ENCODE measurements around the gene PRDX3. TPM values are rescaled to one million over a fixed set of nuclear protein-coding genes. Genes with fewer than 3 reads are reported as not detected.
"Not testable (repeated sequence)": the region's sequence is repeated elsewhere in the genome, so short reads cannot be mapped to it uniquely, and the experiment has no call there.

The PRDX3 gene
- total RNA-seq, 1 donor from 2014 or later: 104 TPM

DNA sequence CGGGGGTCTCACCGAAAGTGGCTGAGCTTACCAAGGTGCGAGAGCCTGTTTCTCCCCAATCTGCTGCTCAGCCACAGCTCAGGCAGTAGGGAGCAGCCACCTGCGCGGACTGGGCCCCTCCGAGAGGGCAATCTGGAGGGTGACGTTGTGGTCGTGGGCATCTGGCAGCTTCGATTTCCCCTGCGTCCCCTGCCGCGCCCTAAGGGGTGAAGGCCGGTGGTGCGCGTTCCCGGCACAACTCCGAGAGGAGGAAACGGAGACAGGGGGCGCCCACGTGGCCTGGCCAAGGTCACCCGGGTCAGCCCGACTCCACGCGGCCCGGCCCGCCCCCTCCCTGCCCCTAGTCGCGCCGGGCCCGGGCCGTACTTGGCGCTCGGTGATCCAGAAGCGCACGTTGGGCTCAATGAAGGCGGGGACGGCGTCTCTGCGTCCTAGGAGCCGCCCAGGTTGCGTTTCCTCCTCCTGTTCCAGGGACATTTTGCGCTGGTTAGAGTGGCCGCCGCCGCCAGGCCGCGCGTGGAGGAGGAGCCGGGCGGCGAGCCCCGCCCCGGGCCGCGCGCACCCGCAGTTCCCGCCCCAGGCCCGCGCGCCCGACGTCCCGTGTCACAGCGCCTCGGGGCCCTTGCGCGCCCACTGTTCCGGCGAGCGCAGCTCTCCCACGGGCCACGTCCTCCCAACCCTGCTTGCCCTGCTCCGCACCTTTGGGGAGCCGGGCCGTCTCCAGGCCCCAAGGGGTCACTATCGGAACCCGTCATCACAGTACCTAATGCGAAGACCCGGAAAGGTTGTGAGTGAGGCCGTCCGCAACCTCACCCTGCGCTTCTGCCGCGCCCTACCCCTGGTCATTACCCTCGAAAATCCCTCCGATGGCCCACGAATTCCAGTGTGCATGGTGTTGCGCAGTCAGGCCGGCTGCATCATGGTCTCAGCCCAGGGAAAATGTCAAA is 13.2 kb downstream of the PRDX3 start, which contains the start of gene SFXN4:
TSS of gene SFXN4 (minus strand) at position 544 of the 947 bp plus-strand sequence. CDS start at position 477, 67 bp downstream.
- DNase-seq (ENCODE audit: extremely low read depth, low read depth, low spot score): no peak

DNA sequence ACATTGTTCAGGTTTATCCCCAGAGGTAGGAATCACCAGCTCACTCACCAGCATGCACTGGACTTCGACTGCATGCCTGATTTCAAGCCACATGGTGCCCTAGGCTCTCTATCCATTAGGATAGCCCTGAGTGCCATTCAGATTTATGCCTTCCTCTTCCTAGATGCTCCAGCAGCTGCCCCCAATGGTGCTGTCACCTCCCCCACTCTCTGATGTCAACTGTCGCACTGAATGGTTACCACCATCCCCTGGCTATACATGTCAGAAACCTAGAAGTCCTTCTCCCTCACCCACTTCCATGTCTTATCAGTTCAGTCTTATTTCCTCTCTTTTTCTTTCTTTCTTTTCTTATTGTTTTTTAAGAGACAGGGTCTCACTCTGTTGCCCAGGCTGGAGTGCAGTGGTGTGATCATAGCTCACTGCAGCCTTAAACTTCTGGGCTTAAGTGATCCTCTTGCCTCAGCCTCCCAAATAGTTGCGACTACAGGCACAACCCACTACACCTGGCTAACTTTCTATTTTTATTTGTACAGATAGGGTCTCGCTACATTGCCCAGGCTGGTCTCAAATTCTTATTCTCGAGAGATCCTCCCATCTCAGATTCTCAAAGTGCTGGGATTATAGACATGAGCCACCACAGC is 16.0 kb downstream of the PRDX3 start:
- no peak for DNase-seq (ENCODE audit: extremely low read depth, low read depth, low spot score)

DNA sequence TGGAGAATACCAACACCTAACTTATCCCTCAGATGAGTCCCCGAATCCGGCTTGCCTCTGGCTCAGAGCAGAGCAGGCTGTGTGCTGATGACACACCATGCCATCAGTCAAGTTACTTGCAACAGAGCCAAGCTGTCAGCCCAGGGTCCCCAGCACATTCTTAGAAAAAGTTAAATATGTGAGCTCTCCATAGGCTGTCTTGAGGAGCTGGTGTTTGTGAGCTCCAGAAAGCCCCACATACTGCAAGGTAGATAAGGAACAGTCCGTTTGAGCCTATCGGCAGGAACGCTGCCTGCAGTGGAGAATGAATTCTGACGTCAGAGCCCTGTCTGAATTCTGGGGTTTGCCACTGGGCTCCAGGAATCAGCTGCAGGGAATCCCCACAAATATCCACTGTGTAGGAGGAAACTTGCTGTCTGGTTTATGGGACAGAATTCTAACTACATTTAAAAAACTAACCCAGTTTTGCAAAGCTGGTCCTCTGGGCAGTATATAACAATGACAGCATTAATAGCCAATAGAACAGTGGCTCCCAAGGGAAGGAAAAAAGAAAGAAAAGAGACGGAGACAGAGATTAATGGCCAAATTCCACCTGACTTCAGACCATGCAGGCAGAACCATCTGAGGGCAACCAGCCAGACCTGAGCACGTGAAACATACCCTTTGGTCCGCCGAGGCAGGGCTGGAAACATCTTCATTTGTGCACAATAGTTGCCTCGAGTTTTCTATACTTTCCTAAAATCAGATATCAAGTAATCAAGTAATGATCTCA is 16.7 kb downstream of the PRDX3 start:
- DNase-seq (ENCODE audit: extremely low read depth, low read depth, low spot score): no peak

DNA sequence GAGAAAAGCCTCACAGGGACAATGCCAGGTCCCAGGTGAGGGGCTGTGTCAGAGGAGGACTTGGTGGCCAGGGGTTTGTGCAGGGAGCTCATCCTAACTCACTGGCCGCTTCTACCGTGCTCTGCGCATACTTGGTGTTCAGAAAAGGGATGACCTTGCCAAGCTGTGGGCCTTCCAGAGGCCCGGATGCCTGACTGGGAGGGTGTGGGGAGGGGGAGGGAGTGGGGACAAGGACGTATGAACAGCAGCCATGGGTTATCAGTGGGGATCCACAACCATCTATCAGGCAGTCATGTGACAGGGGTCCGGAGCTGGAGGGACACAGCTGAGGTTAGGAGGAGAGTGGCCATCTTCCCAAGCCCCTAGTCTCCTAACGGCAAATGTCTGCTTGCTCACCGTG is 19.3 kb downstream of the PRDX3 start:
- DNase-seq (ENCODE audit: extremely low read depth, low read depth, low spot score): no peak

DNA sequence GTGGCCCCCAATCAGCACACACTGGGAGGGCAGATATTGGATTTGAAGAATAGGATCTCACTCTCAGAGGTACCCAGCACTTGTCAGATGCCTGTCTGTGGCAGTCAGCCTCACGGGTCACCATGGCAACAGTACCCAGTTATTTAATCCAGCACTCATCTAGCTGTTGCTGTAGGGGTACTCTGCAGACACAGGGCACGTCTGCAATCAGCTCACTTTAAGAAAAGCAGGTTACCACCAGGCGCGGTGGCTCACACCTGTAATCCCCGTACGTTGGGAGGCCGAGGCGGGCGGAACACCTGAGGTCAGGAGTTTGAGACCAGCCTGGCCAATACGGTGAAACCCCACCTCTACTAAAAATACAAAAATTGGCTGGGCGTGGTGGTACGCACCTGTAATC is 25.0 kb downstream of the PRDX3 start:
- DNase-seq (ENCODE audit: extremely low read depth, low read depth, low spot score): no peak

DNA sequence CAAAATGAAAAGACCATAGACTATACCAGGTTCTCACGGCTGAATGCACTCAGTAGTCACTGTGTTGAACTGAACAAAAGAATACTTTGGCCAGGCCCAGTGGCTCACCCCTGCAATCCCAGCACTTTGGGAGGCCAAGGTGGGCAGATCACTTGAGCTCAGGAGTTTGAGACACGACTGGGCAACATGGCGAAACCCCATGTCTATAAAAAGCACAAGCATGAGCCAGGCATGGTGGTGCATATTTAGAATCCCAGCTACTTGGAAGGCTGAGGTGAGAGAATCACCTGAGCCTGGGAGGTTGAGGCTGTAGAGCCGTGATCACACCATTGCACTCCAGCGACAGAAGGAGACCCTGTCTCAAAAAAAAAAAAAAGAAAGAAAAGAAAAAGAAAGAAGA is 25.6 kb downstream of the PRDX3 start:
- DNase-seq (ENCODE audit: extremely low read depth, low read depth, low spot score): no peak

DNA sequence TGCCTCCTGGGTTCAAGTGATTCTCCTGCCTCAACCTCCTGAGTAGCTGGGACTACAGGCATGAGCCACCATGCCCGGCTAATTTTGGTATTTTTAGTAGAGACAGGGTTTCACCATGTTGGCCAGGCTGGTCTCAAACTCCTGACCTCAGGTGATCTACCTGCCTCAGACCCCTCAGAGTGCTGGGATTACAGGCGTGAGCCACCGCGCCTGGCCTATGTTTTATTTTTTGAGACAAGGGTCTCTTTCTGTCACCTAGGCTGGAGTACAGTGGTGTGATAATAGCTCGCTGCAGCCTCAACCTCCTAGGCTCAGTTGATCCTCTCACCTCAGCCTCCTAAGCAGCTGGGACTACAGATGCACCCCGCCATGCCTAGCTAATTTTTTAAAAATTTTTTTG is 27.0 kb downstream of the PRDX3 start:
- DNase-seq (ENCODE audit: extremely low read depth, low read depth, low spot score): not testable (repeated sequence)

DNA sequence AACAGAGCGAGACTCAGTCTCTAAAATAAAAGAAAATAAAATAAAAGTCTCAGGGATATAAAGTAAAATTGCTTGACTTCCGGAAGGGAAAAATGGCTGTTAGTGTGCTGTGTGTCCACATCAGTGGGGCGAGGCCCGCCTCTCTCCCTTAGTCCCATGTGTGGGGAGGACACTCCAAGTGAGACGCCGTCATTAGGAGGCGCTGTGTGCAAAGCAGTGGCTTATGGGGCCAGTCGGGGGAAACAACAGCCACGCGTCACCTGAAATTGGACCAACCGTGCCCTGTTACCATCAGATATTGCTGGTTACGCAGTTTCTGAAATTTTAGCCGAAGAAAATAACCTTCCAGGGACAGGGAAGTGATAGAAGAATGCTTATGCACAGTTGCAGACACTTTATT is 28.9 kb downstream of the PRDX3 start:
- no peak for DNase-seq (ENCODE audit: extremely low read depth, low read depth, low spot score)

DNA sequence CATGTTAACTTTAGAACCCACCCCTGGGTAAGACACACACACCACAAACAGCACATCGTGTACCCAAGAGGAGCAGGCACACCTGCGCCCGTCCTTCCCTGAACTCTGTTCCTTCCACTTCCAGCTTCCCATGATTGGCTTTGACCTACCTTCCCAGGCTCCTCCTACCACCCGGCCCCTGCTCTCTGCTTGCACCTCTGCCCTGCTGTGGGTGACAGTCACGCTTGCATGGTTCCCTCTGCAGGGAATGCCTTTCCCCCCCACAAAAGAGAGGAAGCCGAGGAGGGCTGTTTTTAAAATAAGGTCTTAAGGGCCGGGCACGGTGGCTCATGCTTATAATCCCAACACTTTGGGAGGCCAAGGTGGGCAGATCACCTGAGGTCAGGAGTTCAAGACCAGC is 29.5 kb downstream of the PRDX3 start:
- DNase-seq (ENCODE audit: extremely low read depth, low read depth, low spot score): no peak

DNA sequence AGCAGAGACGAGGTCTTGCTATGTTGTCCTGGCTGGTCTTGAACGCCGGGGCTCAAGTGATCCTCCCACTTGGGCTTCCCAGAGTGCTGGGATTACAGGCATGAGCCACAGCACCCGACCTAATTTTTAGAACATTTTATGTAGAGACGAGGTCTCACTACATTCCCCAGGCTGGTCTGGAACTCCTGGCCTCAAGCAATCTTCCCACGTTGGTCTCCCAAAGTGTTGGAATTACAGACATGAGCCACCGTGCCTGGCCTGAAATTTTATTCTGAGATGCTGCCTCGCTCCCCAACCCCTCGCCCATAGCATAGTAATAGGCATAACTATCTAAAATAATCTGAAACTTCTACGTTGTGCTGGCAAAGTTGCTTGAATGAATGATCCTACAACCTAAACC is 35.0 kb downstream of the PRDX3 start:
- DNase-seq (ENCODE audit: extremely low read depth, low read depth, low spot score): no peak

DNA sequence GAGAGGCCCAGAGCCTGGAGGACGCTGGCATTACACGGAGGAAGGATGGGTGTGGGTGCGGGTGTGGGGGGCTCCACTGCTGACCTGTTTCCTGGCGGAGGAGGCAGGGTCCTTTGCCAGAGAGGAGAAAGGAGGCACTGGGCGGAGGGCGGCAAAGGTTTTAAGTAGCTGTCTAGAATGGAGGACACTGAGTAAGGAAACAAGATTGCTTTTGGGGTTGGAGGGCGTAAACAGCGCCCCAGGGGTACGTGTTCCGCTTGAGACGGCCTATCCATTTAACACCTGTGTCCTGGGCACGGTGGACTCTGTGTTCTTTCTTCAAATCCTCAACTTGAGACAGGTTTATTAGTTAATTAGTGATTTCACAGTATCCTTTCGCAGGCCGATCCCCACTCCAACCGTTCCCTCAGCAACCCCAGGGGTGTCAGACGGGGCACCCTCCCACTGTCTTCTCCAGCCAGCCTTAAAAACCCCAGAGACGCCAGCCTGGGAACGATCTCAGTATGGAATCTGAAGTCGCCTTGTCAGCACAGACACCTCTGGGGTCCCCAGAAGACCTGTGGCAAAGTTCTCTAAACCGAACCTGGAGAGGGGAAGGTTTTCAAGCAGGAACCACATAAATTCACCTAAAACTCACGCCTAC is 37.9 kb downstream of the PRDX3 start:
- DNase-seq (ENCODE audit: extremely low read depth, low read depth, low spot score): no peak

DNA sequence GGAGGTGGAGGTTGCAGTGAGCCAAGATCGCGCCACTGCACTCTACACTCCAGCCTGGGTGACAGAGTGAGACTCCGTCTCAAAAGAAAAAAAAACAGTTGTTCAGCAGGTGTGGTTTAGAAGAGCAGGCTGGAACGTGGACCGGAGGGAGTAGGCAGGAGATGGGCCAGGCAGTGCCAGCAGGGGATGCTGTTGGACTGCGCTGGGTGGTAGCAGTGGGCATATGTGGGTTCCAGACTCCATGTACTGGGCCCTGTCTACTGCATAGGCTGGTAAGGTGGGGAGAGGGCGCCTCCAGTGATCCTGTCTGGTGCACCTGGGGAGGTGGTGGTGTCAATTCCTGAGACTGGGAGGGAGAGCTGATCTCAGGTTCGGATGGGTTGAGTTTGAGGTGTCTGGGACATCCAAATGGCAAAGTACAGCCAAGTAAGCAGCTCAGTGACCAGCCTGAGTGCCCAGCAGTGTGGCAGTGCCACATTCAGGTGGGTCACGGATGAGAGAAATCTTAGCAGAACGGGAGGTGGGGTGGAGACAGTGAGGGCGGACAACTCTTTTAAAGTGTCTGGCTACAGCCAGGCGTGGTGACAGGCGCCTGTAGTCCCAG is 39.0 kb downstream of the PRDX3 start:
- no peak for DNase-seq (ENCODE audit: extremely low read depth, low read depth, low spot score)

DNA sequence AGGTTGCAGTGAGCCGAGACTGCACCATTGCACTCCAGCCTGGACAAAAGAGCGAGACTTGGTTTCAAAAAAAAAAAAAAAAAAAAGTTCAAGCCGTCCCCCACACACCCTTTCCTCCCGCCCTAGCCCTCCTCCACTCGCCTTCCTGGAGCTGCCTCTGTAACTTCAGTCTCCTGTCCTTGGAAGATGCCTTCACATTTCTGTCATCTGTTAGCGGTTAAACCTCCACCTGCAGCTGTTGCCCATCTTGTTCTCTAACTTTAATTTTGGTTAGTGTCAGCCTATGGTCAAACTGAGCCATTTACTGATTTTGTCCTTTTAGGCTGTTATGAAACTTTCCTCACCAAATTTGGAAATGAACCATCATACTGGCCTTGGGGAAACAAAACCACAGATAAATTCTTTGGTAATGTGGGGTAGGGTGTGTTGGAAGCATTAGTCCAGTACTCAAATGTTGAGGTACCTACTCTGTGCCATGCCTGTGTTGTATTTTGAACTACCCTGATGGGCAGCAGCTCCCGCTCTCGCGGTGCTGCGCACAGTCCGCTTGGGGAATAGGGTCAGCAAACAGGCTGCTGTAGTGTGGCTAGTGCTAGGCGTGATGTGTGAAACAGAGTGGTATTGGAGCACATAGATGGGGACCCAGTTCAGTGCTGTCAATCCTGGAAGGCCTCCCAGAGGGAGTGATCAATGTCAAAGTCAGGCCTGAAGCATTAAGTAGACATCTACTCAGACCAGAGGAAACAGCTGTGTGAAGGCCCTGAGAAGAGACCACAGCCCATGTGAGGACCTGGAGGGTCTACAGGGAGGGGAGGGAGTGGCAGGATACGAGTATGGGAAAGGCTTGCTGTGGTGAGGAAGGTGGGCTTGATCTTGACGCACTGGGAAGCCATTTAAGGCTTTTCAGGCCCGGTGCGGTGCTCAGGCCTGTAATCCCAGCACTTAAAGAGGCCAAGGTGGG is 40.0 kb downstream of the PRDX3 start:
- DNase-seq (ENCODE audit: extremely low read depth, low read depth, low spot score): no peak

DNA sequence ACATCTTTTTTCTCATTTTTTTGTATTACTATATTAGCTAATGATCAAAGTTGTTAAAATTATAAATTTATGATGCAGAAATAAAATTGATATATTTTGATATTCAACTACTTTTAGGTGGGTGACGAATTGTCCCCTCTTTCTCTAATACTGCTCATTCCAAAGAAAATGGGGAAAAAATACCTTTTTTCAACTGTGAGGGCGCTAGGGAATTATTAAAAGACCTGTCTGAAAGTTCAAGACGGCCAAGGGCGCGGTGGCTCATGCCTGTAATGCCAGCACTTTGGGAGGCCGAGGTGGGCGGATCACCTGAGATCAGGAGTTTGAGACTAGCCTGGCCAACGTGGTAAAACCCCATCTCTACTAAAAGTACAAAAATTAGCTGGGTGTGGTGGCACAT is 40.7 kb downstream of the PRDX3 start:
- not testable (repeated sequence) for DNase-seq (ENCODE audit: extremely low read depth, low read depth, low spot score)

DNA sequence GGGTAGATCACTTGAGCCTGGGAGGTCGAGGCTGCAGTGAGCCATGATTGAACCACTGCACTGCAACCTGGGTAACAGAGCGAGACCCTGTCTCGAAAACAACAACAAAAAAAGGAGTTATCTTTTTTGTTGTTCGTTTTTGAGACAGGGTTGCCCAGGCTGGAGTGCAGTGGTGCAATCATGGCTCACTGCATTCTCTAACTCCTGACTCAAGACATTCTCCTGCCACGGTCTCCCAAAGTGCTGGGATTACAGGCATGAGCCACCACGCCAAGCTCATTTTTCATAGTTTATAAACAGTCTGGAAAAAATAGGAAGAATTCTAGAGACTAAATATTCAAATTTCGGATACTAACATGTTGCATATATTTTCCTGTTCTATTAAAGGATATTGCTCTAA is 42.5 kb downstream of the PRDX3 start:
- DNase-seq (ENCODE audit: extremely low read depth, low read depth, low spot score): no peak

DNA sequence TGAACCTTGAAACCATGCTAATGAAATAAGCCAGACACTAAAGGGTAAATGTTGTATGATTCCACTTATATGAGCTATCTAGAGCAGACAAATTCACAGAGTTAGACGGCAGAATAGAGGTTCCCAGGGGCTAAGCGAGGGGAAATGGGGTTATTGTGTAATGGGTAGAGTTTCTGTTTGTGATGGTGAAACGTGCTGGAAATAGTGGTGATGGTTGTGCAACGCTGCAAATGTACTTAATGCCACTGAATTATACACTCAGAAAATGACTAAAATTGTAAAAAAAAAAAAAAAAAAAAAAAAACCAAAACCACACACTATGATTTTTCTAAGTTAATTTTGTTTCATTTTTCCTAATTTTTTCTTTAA is 43.1 kb downstream of the PRDX3 start:
- DNase-seq (ENCODE audit: extremely low read depth, low read depth, low spot score): no peak

DNA sequence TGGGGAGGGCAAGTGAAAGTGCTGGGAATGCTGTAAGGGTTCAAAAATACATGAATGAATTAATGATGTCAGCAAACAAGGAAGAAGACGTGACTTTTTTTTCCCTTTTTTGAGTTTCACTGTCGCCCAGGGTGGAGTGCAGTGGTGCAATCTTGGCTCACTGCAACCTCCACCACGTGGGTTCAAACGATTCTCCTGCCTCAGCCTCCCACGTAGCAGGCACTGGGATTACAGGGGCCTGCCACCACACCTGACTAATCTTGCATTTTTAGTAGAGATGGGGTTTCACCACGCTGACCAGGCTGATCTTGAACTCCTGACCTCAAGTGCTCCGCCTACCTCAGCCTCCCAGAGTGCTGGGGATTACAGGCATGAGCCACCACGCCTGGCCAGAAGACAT is 44.7 kb downstream of the PRDX3 start:
- no peak for DNase-seq (ENCODE audit: extremely low read depth, low read depth, low spot score)

DNA sequence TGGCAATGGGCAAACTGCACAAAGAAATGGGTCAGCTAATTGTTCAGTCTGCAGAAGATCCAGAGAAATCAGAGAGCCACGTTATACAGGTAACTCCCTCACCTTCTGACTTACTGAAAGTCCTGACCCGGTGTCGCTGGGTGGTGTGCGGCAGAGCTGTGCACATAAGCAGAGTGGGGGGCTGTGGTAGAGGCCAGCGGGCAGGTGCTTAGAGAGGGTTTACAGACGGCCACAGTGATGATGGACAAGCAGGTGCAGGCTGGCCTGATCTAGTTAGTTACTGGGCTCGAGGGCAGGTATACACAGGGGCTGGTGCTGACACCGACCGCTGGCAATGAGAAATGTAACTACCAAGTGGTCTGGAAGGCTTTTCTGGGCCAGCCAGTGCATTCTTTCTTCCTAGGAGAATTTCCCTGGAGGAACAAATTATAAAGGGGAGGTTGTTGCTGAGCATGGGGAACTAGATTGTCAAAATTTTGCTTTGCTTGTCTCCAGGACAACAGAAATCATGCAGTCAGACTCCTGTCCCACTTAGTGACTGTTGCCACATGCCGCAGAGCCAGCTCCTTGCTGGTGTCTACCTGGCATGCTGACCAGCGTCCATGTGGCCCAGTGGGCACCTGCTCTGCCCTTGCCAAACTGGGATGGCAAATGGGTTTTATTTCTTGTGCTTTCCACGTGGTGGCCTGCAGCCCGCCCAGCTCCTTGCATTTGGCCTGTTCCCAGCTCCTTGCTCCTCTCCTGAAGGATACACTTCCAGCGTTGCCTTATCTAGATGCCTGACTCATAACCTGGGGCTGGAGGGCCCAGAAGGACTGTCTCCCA is 45.9 kb downstream of the PRDX3 start:
- DNase-seq (ENCODE audit: extremely low read depth, low read depth, low spot score): no peak

All from glomerular endothelial cell (primary cell).